SK-N-SH (cell line): ENCODE data around the gene ARF4.

Source experiments
- CTCF ChIP-seq: fragments of 200-600 bp; sonication (generic); IDR thresholded peaks from 2 replicates; pipeline ENCODE4 v1.6.1; 2017; ENCODE audit warnings: antibody characterized with exemption, mild to moderate bottlenecking, moderate library complexity
- MAX ChIP-seq: IDR thresholded peaks from 2 replicates; pipeline ENCODE4 v1.4.0; 2012; ENCODE audit warnings: low read depth
- NRF1 ChIP-seq: IDR thresholded peaks from 2 replicates; pipeline ENCODE4 v1.6.1; 2012; ENCODE audit warnings: low read depth, mild to moderate bottlenecking, low read length
- PBX3 ChIP-seq: IDR thresholded peaks from 2 replicates; pipeline ENCODE4; 2012
- POLR2AphosphoS5 ChIP-seq: IDR thresholded peaks from 2 replicates; pipeline ENCODE4 v1.6.1; 2012; ENCODE audit warnings: low read depth, low read length
- REST ChIP-seq: IDR thresholded peaks from 2 replicates; pipeline ENCODE4 v1.6.1; 2012; ENCODE audit warnings: mild to moderate bottlenecking, low read depth, low read length, moderate library complexity
- RXRA ChIP-seq: IDR thresholded peaks from 2 replicates; pipeline ENCODE4 v1.4.0; 2012; ENCODE audit warnings: low read depth, mild to moderate bottlenecking, borderline replicate concordance
- SMC3 ChIP-seq: IDR thresholded peaks from 2 replicates; pipeline ENCODE4 v1.6.1; 2012; ENCODE audit warnings: low read depth, low read length, improper control_type of control experiment
- TEAD4 ChIP-seq: IDR thresholded peaks from 2 replicates; pipeline ENCODE4 v1.4.0; 2012; ENCODE audit warnings: mild to moderate bottlenecking, borderline replicate concordance; ENCODE audit not compliant: insufficient read depth
- ZBTB33 ChIP-seq: IDR thresholded peaks from 2 replicates; pipeline ENCODE4 v1.4.0; 2012; ENCODE audit warnings: low read depth, borderline replicate concordance

- TF ChIP-seq CTCF, result no peak
- TF ChIP-seq REST, result no peak
- TF ChIP-seq RXRA, result no peak
- TF ChIP-seq SMC3, result no peak
- TF ChIP-seq POLR2AphosphoS5, result no peak
- no peak for TF ChIP-seq NRF1
- TF ChIP-seq PBX3, result no peak
- TF ChIP-seq ZBTB33, result no peak
- TF ChIP-seq MAX, result no peak
- TF ChIP-seq TEAD4, result no peak
Observed at GRCh38 chr3:57544181-57545125, 52.7 kb downstream of the ARF4 start, which contains the start of gene DNAH12.
